ENCODE data around the gene IL36G. TPM values are rescaled to one million over a fixed set of nuclear protein-coding genes. Genes with fewer than 3 reads are reported as not detected.

The IL36G gene
- total RNA-seq, 1 donor from 2014 or later, result not detected

DNA sequence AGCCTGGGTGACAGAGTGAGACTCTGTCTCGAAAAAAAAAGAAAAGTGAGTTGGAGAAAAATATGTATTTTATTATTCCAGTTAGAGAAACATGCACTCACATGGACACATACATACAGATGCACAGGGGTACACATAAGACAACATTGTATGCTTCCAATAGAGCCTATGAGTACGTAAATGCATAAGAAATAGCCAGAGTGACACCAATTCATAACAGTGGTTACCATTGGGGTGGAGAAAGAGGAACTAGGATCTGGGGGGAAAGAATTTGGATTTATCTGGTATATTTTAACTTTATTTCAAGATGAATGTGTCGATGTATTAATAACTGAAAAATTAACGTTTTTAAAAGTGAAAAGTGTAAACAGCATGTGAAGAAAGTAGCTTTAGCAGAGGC, 43.5 kb downstream of the IL36G start:
- H3K27me3 ChIP-seq (ENCODE audit: control insufficient read depth, insufficient read depth, low read length), result peaks cover 6% of the 10 kb centered on the region
- no peak for TF ChIP-seq CTCF (IDR thresholded peaks at IDR 0.05; ENCODE audit: insufficient read depth, low read length, poor library complexity, severe bottlenecking)
- no peak overlapping the region for H3K4me3 ChIP-seq (ENCODE audit: low read depth, low read length)
- DNase-seq (ENCODE audit: low read depth), result no peak
- H3K36me3 ChIP-seq (ENCODE audit: control insufficient read depth, insufficient read depth, low read length), result no peaks in the 10 kb centered on the region

- DNase-seq (ENCODE audit: low read depth), result no peak
- peaks cover 12% of the 10 kb centered on the region for H3K27me3 ChIP-seq (ENCODE audit: control insufficient read depth, insufficient read depth, low read length)
- H3K36me3 ChIP-seq (ENCODE audit: control insufficient read depth, insufficient read depth, low read length), result no peaks in the 10 kb centered on the region
- no peak for TF ChIP-seq CTCF (IDR thresholded peaks at IDR 0.05; ENCODE audit: insufficient read depth, low read length, poor library complexity, severe bottlenecking)
- H3K4me3 ChIP-seq (ENCODE audit: low read depth, low read length), result no peak overlapping the region
These were observed 47.0 kb downstream of the IL36G start for GRCh38 chr2:113024764-113025163.

GRCh38 chr2:113025737-113026136, 47.9 kb downstream of the IL36G start:
- H3K36me3 ChIP-seq (ENCODE audit: control insufficient read depth, insufficient read depth, low read length), result no peaks in the 10 kb centered on the region
- H3K4me3 ChIP-seq (ENCODE audit: low read depth, low read length), result no peak overlapping the region
- TF ChIP-seq CTCF (IDR thresholded peaks at IDR 0.05; ENCODE audit: insufficient read depth, low read length, poor library complexity, severe bottlenecking), result no peak
- H3K27me3 ChIP-seq (ENCODE audit: control insufficient read depth, insufficient read depth, low read length), result peaks cover 12% of the 10 kb centered on the region
- no peak for DNase-seq (ENCODE audit: low read depth)

DNA sequence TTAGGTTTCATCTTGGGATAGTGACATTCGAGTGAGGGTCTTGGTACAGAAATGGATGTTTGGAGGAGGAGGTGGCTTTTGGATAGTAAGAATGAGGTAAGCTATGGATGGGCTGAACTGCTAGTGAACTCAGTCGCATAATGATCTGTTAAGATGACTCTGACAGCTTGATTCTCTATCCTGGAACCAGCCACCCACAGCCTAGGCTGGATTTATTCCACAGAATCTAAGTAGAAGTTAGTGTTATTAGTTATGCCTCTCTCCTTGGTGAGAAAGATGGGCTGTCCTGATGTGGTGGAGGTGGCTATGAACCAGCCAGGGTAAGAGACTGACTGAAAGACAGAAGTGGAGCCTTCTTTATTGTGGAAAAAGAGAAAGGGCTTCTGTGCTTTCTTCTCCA, 49.9 kb downstream of the IL36G start:
- peaks cover 19% of the 10 kb centered on the region for H3K27me3 ChIP-seq (ENCODE audit: control insufficient read depth, insufficient read depth, low read length)
- no peak overlapping the region for H3K4me3 ChIP-seq (ENCODE audit: low read depth, low read length)
- no peaks in the 10 kb centered on the region for H3K36me3 ChIP-seq (ENCODE audit: control insufficient read depth, insufficient read depth, low read length)
- no peak for DNase-seq (ENCODE audit: low read depth)
- TF ChIP-seq CTCF (IDR thresholded peaks at IDR 0.05; ENCODE audit: insufficient read depth, low read length, poor library complexity, severe bottlenecking), result no peak

GRCh38 chr2:113028112-113028511, 50.3 kb downstream of the IL36G start:
- TF ChIP-seq CTCF (IDR thresholded peaks at IDR 0.05; ENCODE audit: insufficient read depth, low read length, poor library complexity, severe bottlenecking), result no peak
- no peak for DNase-seq (ENCODE audit: low read depth)
- peaks cover 19% of the 10 kb centered on the region for H3K27me3 ChIP-seq (ENCODE audit: control insufficient read depth, insufficient read depth, low read length)
- no peak overlapping the region for H3K4me3 ChIP-seq (ENCODE audit: low read depth, low read length)
- H3K36me3 ChIP-seq (ENCODE audit: control insufficient read depth, insufficient read depth, low read length), result no peaks in the 10 kb centered on the region

- DNase-seq (ENCODE audit: low read depth), result no peak
These were observed 54.9 kb downstream of the IL36G start for GRCh38 chr2:113032737-113033136.

More at GRCh38 chr2:113032737-113033136, 54.9 kb downstream of the IL36G start:
- H3K27me3 ChIP-seq (ENCODE audit: control insufficient read depth, insufficient read depth, low read length), result peaks cover 14% of the 10 kb centered on the region
- no peak overlapping the region for H3K4me3 ChIP-seq (ENCODE audit: low read depth, low read length)
- H3K36me3 ChIP-seq (ENCODE audit: control insufficient read depth, insufficient read depth, low read length), result no peaks in the 10 kb centered on the region
- no peak for TF ChIP-seq CTCF (IDR thresholded peaks at IDR 0.05; ENCODE audit: insufficient read depth, low read length, poor library complexity, severe bottlenecking)
